ENCODE data around the gene XIRP1.

XIRP1 gene

DNA sequence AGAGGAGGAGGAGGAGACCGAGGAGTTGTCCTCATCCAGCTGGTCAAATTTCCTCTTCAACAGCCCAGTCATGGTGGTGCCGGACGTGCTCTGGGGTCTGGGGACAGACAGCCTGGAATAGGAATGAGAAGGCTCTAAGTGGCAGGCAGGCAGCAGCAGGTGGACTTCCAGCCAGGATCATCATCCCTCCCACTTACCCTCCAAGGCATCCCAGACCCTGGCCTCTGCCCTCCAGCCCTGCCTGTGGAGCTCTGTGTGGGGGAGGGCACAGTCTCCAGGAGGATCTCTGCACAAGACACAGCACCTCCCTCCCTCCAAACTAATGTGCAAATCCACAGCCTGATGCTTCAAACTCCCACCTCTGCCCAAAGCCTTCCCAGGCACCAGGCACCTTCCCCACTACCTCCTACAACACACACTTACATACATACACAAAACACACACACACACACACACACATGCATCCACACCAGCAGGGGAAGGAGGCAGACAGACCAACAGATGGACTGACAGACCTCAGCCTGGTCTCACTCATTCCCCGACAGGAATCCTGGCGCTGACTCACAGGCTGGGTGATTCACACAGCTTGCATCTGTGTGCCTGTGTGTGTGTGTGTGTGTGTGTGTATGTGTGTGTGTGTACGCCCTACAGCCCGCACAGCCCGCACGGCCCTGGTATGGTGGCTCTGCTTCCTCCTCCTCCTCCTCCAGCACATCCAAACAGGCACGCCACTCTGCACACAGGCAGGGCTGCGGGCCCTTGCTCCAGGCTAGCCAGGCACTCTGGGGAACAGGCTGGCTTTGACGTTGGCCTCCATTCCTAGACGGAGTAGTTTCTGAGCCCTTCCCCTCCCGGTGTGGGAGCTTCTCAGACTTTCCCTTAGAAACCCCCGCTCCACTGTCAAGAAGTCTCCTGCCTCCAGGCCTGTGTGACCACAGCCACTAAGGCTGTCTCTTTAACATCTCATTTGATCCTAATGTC is 45.5 kb downstream of the XIRP1 start:
- peak; percentile 95 for DNase-seq (ENCODE audit: low read depth)
- peak overlapping the region; percentile 46 for H3K4me3 ChIP-seq (ENCODE audit: low read length)

DNA sequence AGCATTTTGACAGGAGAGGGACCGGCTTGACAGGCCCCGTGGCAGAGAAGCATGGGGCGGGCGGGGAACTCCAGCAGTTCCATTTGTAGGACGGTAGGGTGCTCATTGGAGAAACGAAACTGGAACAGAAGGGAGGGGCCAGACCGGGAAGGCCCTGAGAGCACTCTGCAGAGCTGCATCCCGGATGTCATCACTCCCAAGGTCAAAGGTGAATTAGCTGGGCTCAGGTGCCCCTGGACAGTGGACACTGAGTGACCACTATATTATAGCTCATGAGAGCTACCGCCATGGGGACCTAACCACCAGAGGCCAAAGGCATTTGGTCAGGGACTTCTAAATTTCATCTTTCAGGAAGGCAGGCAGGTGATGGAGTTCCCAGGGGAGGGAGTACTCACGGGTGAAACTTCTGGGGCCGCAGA is 46.3 kb downstream of the XIRP1 start:
- no peak for DNase-seq (ENCODE audit: low read depth)

More for the DNA sequence above, 45.5 kb downstream of the XIRP1 start:
- Histone ChIP-seq H3K9ac (ENCODE audit: low read length) (peak overlapping the region; percentile 57), H3K9me3 (ENCODE audit: control insufficient read depth, low read length) (no peaks in the 10 kb centered on the region), H3K4me1 (ENCODE audit: control insufficient read depth, insufficient read depth, low read length) (peaks cover 62% of the 10 kb centered on the region), H3K27me3 (replicated peaks; ENCODE audit: control insufficient read depth, insufficient read depth, low read length) (no peaks in the 10 kb centered on the region), H3K36me3 (ENCODE audit: control insufficient read depth, insufficient read depth, low read length, severe bottlenecking) (peaks cover 46% of the 10 kb centered on the region)

DNA sequence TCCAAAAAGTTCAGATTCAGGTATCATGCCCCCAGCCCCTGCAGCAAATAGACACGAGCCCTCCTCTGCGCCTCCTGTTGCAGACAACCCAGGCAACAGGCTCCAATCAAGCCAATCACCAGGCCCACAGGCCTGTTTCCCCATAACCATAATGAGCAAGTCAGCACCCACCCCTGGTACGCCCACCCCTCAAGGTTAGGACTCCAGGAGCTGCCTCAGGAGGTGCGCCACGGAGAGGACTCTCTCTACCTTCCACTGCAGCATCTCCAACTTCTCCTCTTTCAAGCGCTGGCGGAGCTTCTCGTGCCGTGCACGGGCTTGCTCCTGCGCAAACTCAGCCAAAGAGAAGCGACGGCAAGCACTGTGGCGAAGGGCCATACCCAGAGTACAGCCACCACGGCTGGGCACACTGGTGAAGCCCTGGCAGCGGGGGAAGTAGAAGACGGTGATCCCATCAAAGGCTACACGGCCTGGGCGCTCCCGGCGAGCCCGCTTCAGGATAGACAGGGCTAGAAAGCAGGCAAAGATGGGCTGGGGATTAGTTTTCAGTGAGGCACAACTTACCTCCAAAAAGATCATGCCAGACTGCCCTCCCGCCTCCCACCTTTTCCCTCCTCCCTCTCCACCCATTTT is 47.5 kb downstream of the XIRP1 start:
- no peaks in the 10 kb centered on the region for H3K27me3 ChIP-seq (replicated peaks; ENCODE audit: control insufficient read depth, insufficient read depth, low read length)
- H3K9ac ChIP-seq (ENCODE audit: low read length) = no peak overlapping the region
- H3K9me3 ChIP-seq (ENCODE audit: control insufficient read depth, low read length) = no peaks in the 10 kb centered on the region
- H3K4me3 ChIP-seq (ENCODE audit: low read length) = no peak overlapping the region
- peaks cover 54% of the 10 kb centered on the region for H3K4me1 ChIP-seq (ENCODE audit: control insufficient read depth, insufficient read depth, low read length)
- H3K36me3 ChIP-seq (ENCODE audit: control insufficient read depth, insufficient read depth, low read length, severe bottlenecking) = peaks cover 54% of the 10 kb centered on the region
- no peak for DNase-seq (ENCODE audit: low read depth)

More for the DNA sequence above, 46.3 kb downstream of the XIRP1 start:
- Histone ChIP-seq H3K9ac (ENCODE audit: low read length) (no peak overlapping the region), H3K36me3 (ENCODE audit: control insufficient read depth, insufficient read depth, low read length, severe bottlenecking) (peaks cover 49% of the 10 kb centered on the region), H3K4me1 (ENCODE audit: control insufficient read depth, insufficient read depth, low read length) (peaks cover 60% of the 10 kb centered on the region), H3K27me3 (replicated peaks; ENCODE audit: control insufficient read depth, insufficient read depth, low read length) (no peaks in the 10 kb centered on the region), H3K9me3 (ENCODE audit: control insufficient read depth, low read length) (no peaks in the 10 kb centered on the region), H3K4me3 (ENCODE audit: low read length) (peak overlapping the region; percentile 46)

DNA sequence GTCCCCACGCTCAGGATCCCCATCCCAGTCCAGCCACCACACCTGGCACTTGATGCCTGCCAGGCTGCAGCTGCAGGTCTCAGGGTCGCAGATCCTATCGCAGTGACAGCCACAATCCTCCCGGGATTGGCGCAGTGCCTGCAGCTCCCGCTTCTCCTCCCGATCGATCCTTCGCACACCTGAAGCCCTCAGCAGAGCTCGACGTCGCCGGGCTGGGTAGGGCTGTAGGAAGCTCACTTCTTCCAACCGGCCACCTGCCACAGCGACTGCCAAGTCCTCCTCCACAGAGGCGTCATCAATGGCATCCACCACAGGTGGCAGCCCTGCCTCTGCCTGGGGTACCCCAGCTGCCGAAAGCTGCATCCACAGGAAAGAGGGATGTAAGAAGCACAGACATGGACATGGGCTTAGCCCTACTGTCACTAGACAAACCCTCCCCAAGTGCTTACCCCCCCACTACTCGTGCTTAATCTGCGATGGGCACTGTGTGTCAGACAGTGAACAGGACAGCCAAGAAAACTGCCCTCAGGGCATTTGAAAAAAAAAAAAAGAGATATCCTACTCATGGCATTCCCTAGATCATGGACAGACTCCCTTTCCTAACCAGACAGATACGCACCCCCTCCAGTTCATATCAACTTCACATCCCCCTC is 48.2 kb downstream of the XIRP1 start:
- no peak overlapping the region for H3K4me3 ChIP-seq (ENCODE audit: low read length)
- no peaks in the 10 kb centered on the region for H3K9me3 ChIP-seq (ENCODE audit: control insufficient read depth, low read length)
- DNase-seq (ENCODE audit: low read depth) = no peak
- peaks cover 54% of the 10 kb centered on the region for H3K36me3 ChIP-seq (ENCODE audit: control insufficient read depth, insufficient read depth, low read length, severe bottlenecking)
- H3K4me1 ChIP-seq (ENCODE audit: control insufficient read depth, insufficient read depth, low read length) = peaks cover 48% of the 10 kb centered on the region
- no peak overlapping the region for H3K9ac ChIP-seq (ENCODE audit: low read length)
- H3K27me3 ChIP-seq (replicated peaks; ENCODE audit: control insufficient read depth, insufficient read depth, low read length) = no peaks in the 10 kb centered on the region

DNA sequence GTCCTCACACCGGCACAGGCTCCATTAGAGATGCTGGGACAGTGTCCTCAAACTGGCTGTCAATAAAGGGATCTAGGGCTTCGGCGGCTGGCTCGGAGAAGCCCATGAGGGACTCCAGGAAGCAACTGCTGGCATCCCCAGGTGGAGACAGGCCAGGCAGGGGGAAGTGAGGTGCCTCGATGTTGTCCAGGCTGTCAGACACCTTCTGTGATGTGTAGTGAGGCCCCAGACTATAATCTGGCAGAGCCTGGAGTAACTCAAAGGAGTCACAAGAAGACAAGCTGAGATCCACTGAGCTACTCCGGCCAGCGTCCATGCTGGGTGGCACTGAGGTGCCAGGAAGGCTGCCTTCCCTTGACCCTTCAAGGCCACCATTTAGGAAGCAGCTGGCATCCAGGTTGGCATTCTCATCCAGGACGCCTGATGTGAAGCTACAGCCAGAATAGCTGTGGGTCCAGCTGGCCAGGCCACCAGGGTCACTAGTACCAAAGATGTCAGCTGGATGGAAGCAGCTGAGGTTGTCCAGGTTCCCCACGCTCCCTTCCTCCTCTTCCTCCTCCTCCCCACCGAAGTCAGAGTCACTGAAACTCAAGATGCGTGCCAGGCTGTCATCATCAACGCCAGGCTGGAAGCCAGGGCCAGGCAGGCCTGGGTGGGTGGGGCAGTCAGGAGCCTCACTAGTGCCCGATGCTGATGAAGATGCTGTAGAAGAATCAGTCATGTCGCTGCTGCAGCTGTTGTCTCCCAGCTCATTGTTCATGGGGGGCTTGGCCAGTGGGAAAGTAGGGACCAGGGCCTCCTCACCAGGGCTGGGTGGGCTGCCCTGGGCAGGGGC is 49.1 kb downstream of the XIRP1 start:
- no peak overlapping the region for H3K4me3 ChIP-seq (ENCODE audit: low read length)
- H3K4me1 ChIP-seq (ENCODE audit: control insufficient read depth, insufficient read depth, low read length) = peaks cover 38% of the 10 kb centered on the region
- no peak for DNase-seq (ENCODE audit: low read depth)
- no peak overlapping the region for H3K9ac ChIP-seq (ENCODE audit: low read length)
- H3K36me3 ChIP-seq (ENCODE audit: control insufficient read depth, insufficient read depth, low read length, severe bottlenecking) = peaks cover 54% of the 10 kb centered on the region
- no peaks in the 10 kb centered on the region for H3K27me3 ChIP-seq (replicated peaks; ENCODE audit: control insufficient read depth, insufficient read depth, low read length)
- no peaks in the 10 kb centered on the region for H3K9me3 ChIP-seq (ENCODE audit: control insufficient read depth, low read length)

DNA sequence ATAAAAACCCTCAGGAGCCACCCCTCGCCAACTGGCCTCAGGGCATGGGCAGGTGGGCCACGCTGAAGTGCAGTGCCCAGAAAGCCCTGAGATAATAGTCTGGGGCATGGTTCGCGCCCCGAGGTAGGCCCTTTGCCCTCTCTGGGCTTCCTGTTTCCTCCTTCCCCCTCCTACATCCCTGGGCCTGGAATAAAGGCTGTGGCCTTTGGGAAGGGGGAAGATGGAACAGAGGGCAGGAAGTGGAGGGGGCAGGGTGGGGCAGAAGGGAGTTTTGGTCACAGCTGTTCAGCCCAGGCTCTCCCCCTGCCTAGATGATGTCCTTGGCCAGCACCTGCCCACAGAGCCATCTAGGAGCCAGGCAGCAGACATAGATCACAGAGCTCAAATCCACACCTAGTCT is 50.3 kb downstream of the XIRP1 start:
- peaks cover 26% of the 10 kb centered on the region for H3K4me1 ChIP-seq (ENCODE audit: control insufficient read depth, insufficient read depth, low read length)
- H3K27me3 ChIP-seq (replicated peaks; ENCODE audit: control insufficient read depth, insufficient read depth, low read length) = no peaks in the 10 kb centered on the region
- H3K4me3 ChIP-seq (ENCODE audit: low read length) = no peak overlapping the region
- peaks cover 54% of the 10 kb centered on the region for H3K36me3 ChIP-seq (ENCODE audit: control insufficient read depth, insufficient read depth, low read length, severe bottlenecking)
- no peak for DNase-seq (ENCODE audit: low read depth)
- no peak overlapping the region for H3K9ac ChIP-seq (ENCODE audit: low read length)
- H3K9me3 ChIP-seq (ENCODE audit: control insufficient read depth, low read length) = no peaks in the 10 kb centered on the region

DNA sequence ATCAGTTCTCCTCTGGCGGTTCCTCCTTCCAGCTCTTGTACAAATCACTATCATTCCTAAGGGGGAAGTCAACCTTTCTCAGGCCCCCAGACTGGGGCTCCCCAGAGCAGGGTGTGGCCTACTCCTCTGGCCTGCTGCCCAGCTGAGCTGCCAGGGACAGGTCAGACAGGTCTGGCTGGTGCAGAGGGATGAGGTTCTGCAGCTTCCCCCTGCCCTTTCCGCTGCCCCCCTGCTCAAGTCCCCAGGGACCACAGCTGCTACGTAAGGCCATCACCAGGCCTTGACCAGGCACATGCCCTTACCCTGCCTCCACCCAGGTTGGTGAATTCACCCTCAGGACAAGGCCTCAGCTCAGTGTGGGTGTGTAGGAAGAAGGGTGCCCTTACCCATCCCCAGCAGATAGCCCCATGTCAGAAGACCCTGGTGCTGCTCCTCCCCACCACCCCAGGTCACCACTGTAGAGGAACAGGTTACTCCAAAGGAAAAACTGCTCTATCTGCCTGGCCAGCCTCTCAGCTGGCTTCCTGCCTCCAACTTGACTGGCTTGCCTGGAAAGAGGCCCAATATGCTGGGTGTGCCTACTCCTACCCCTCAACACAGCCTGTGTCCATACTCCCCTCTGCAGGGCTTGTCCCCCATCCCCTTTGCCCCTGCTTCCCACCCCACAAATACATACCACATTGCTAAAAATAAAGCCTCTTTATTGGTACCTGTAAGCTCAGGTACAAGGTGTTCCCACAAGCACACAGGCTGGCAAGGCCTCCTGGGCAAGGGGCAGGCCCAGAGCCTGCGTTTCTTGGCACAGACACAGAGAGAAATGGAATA is 51.0 kb downstream of the XIRP1 start:
- DNase-seq (ENCODE audit: low read depth) = peak; percentile 63
- Histone ChIP-seq H3K9ac (ENCODE audit: low read length) (no peak overlapping the region), H3K4me3 (ENCODE audit: low read length) (no peak overlapping the region), H3K9me3 (ENCODE audit: control insufficient read depth, low read length) (no peaks in the 10 kb centered on the region), H3K36me3 (ENCODE audit: control insufficient read depth, insufficient read depth, low read length, severe bottlenecking) (peaks cover 52% of the 10 kb centered on the region), H3K4me1 (ENCODE audit: control insufficient read depth, insufficient read depth, low read length) (peaks cover 20% of the 10 kb centered on the region), H3K27me3 (replicated peaks; ENCODE audit: control insufficient read depth, insufficient read depth, low read length) (no peaks in the 10 kb centered on the region)

DNA sequence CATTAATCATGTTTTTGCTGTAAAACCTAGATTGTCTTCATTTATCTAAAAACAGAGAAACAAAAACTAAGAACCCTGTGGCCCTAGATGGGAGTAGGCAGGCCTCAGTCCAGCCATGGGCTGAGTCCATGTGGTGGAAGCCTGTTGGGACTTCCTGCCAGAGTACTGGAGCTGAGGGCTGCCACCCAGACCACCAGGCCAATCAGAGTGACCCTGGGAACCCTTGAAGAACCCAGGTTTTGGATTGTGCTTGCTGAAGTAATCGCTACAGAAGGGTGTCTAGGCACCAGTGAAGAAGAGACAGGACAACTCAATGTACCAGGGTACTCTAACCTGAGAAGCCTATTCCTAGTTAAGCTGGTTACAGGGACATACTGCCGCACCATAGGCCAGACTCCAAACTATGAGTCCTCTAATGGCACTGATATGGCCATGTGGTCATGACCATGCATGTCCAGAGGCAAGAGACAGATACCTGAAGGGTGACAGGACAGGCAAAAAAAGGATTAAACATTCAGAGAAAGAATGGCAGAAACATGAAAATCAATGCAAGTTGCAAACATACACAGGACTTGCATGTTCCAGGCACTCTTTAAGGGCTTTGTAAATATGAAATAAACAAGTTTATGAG is 51.9 kb downstream of the XIRP1 start:
- peaks cover 12% of the 10 kb centered on the region for H3K4me1 ChIP-seq (ENCODE audit: control insufficient read depth, insufficient read depth, low read length)
- no peak for DNase-seq (ENCODE audit: low read depth)
- H3K27me3 ChIP-seq (replicated peaks; ENCODE audit: control insufficient read depth, insufficient read depth, low read length) = no peaks in the 10 kb centered on the region
- H3K36me3 ChIP-seq (ENCODE audit: control insufficient read depth, insufficient read depth, low read length, severe bottlenecking) = peaks cover 43% of the 10 kb centered on the region
- H3K4me3 ChIP-seq (ENCODE audit: low read length) = no peak overlapping the region
- no peaks in the 10 kb centered on the region for H3K9me3 ChIP-seq (ENCODE audit: control insufficient read depth, low read length)
- no peak overlapping the region for H3K9ac ChIP-seq (ENCODE audit: low read length)

DNA sequence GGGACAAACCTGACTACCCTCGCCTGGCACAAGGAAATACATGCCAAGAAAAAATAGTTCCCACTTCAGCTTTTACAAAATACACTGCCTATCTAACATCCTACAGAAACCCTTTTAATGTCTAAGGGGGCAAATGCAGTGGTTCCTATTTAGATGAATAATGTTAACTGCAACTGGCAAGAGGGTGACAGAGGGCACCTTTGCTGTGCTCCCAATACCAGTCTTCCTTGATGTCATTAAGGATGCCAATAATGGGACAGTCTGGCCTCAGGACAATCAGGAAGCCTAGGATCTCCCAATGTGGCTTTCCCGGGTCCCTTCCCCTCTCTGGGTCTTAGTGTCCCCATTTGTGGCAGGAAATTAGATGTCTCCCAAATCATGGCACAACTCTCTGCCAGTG is 53.0 kb downstream of the XIRP1 start:
- Histone ChIP-seq H3K4me1 (ENCODE audit: control insufficient read depth, insufficient read depth, low read length) (peaks cover 12% of the 10 kb centered on the region), H3K9ac (ENCODE audit: low read length) (no peak overlapping the region), H3K9me3 (ENCODE audit: control insufficient read depth, low read length) (no peaks in the 10 kb centered on the region), H3K27me3 (replicated peaks; ENCODE audit: control insufficient read depth, insufficient read depth, low read length) (no peaks in the 10 kb centered on the region), H3K36me3 (ENCODE audit: control insufficient read depth, insufficient read depth, low read length, severe bottlenecking) (peaks cover 33% of the 10 kb centered on the region), H3K4me3 (ENCODE audit: low read length) (no peak overlapping the region)
- no peak for DNase-seq (ENCODE audit: low read depth)

All from adipocyte (in vitro differentiated cells).